GM23338 (cell line): ENCODE results near the gene GAN. TPM values are rescaled to one million over a fixed set of nuclear protein-coding genes. Genes with fewer than 3 reads are reported as not detected.

Source experiments
- ATAC-seq: fragments of 200-7000 bp; cut with Tn5 transposase; 3 replicates; pipeline ENCODE4 v1.9.1; 2020
- DNase-seq: peaks from one replicate; pipeline ENCODE4 v3.0.0-alpha.2; 2015; ENCODE audit warnings: low spot score
- H2AFZ ChIP-seq: fragments of 200-600 bp; sonication (generic); 2 replicates; pipeline ENCODE4 v1.8.0; 2016; ENCODE audit warnings: antibody characterized with exemption, mild to moderate bottlenecking, moderate library complexity
- H3F3A ChIP-seq: fragments of 200-600 bp; sonication (generic); replicated peaks from 2 replicates; pipeline ENCODE4 v1.8.0; 2017; ENCODE audit warnings: antibody characterized with exemption, mixed run types, low read depth
- H3K27ac ChIP-seq: fragments of 200-600 bp; sonication (generic); 2 replicates; pipeline ENCODE4 v1.6.1; 2016; ENCODE audit warnings: low read depth
- H3K27me3 ChIP-seq: fragments of 200-600 bp; sonication (generic); 2 replicates; pipeline ENCODE4 v1.8.0; 2016; ENCODE audit warnings: mild to moderate bottlenecking, mixed run types, moderate library complexity; ENCODE audit not compliant: insufficient read depth
- H3K36me3 ChIP-seq: fragments of 200-600 bp; sonication (generic); 2 replicates; pipeline ENCODE4 v1.8.0; 2016; ENCODE audit warnings: mild to moderate bottlenecking; ENCODE audit not compliant: insufficient read depth
- H3K4me1 ChIP-seq: fragments of 200-600 bp; sonication (generic); 2 replicates; pipeline ENCODE4 v1.8.0; 2016; ENCODE audit warnings: mild to moderate bottlenecking, moderate library complexity; ENCODE audit not compliant: insufficient read depth
- H3K4me2 ChIP-seq: fragments of 200-600 bp; sonication (generic); 2 replicates; pipeline ENCODE4 v1.7.1; 2017; ENCODE audit warnings: mixed run types
- H3K4me3 ChIP-seq: fragments of 200-600 bp; sonication (generic); 2 replicates; pipeline ENCODE4 v1.6.1; 2016; ENCODE audit warnings: mixed run types
- H3K79me2 ChIP-seq: fragments of 200-600 bp; sonication (generic); replicated peaks from 2 replicates; pipeline ENCODE4 v1.8.0; 2017; ENCODE audit warnings: mild to moderate bottlenecking; ENCODE audit not compliant: insufficient read depth
- H3K9me2 ChIP-seq: fragments of 200-600 bp; sonication (generic); 2 replicates; pipeline ENCODE4 v1.8.0; 2017; ENCODE audit not compliant: insufficient read depth
- H4K20me1 ChIP-seq: fragments of 200-600 bp; sonication (generic); replicated peaks from 2 replicates; pipeline ENCODE4 v1.8.0; 2017; ENCODE audit warnings: mild to moderate bottlenecking; ENCODE audit not compliant: insufficient read depth
- H3K27ac Mint-ChIP-seq: 2 replicates; pipeline ENCODE4 v1.8.0; 2020; ENCODE audit warnings: inconsistent platforms, mild to moderate bottlenecking, moderate library complexity, mixed read lengths
- H3K27me3 Mint-ChIP-seq: 3 replicates; pipeline ENCODE4 v1.8.0; 2022; ENCODE audit warnings: low read depth, mild to moderate bottlenecking, moderate library complexity, mixed read lengths, inconsistent platforms; ENCODE audit not compliant: insufficient read depth, poor library complexity
- H3K36me3 Mint-ChIP-seq: 3 replicates; pipeline ENCODE4 v1.8.0; 2021; ENCODE audit warnings: low read depth, mild to moderate bottlenecking, inconsistent platforms, moderate library complexity, mixed read lengths
- H3K4me1 Mint-ChIP-seq: 3 replicates; pipeline ENCODE4 v1.8.0; 2020; ENCODE audit warnings: mild to moderate bottlenecking, inconsistent platforms, mixed read lengths
- H3K4me3 Mint-ChIP-seq: 3 replicates; pipeline ENCODE4 v1.8.0; 2021; ENCODE audit warnings: moderate library complexity, mild to moderate bottlenecking, inconsistent platforms, mixed read lengths
- H3K9me3 Mint-ChIP-seq: 3 replicates; pipeline ENCODE4 v1.8.0; 2020; ENCODE audit warnings: moderate library complexity, mild to moderate bottlenecking, inconsistent platforms, mixed read lengths
- CREB1 ChIP-seq: fragments of 250-450 bp; sonication (Bioruptor Pico); IDR thresholded peaks from 2 replicates; pipeline ENCODE4 v1.5.0; 2020; ENCODE audit warnings: low read depth, mild to moderate bottlenecking, moderate library complexity
- CTCF ChIP-seq, 2 experiments: fragments of 200-600 bp in 1 of 2; sonication (generic) in 1 of 2; conservative IDR thresholded peaks; 2 replicates each; pipeline versions ENCODE4 v1.5.1 to v1.6.1; 2016 to 2017; ENCODE audit warnings: antibody characterized with exemption in 2 of 2, low read depth in 2 of 2, mild to moderate bottlenecking in 2 of 2, moderate library complexity in 1 of 2
- EZH2 ChIP-seq: fragments of 200-600 bp; sonication (generic); IDR thresholded peaks from one replicate; pipeline ENCODE4 v1.8.0; 2017; ENCODE audit warnings: antibody characterized with exemption, mild to moderate bottlenecking, low read depth; ENCODE audit not compliant: unreplicated experiment
- EZH2phosphoT487 ChIP-seq: fragments of 200-600 bp; sonication (generic); IDR thresholded peaks from one replicate; pipeline ENCODE4 v1.8.1; 2018; ENCODE audit warnings: antibody characterized with exemption; ENCODE audit not compliant: unreplicated experiment
- JUNB ChIP-seq: IDR thresholded peaks from one replicate; pipeline ENCODE4 v1.6.1; 2016; ENCODE audit warnings: antibody characterized with exemption; ENCODE audit not compliant: unreplicated experiment
- POLR2AphosphoS5 ChIP-seq: IDR thresholded peaks from 2 replicates; pipeline ENCODE4 v1.6.1; 2016; ENCODE audit warnings: antibody characterized with exemption, low read depth
- REST ChIP-seq: IDR thresholded peaks from one replicate; pipeline ENCODE4 v1.6.1; 2018; ENCODE audit warnings: antibody characterized with exemption; ENCODE audit not compliant: unreplicated experiment
- STAT1 ChIP-seq: IDR thresholded peaks from one replicate; pipeline ENCODE4 v1.6.1; 2016; ENCODE audit warnings: antibody characterized with exemption; ENCODE audit not compliant: unreplicated experiment
- ZNF114 ChIP-seq: fragments of 250-450 bp; sonication (Bioruptor Pico); IDR thresholded peaks from 2 replicates; pipeline ENCODE4 v1.5.0; 2020; ENCODE audit warnings: mild to moderate bottlenecking, moderate library complexity
- ZNF331 ChIP-seq: fragments of 250-450 bp; sonication (Bioruptor Pico); IDR thresholded peaks from 2 replicates; pipeline ENCODE4 v1.5.0; 2020; ENCODE audit warnings: low read depth, mild to moderate bottlenecking, moderate library complexity
- ZNF462 ChIP-seq: fragments of 250-450 bp; sonication (Bioruptor Pico); IDR thresholded peaks from 2 replicates; pipeline ENCODE4 v1.5.0; 2020; ENCODE audit warnings: mild to moderate bottlenecking, moderate library complexity
- polyA plus RNA-seq: library from polyadenylated mRNA; unstranded; fragments of >200 nt; fragmentation: Nextera tagmentation; extraction: Ambion mirVana; gene quantifications from 2 replicates; pipeline ENCODE4 v1.2.1, GENCODE V29; 2016
- total RNA-seq: library from RNA; depleted of rRNA; stranded (reverse); fragments of >200 nt; shearing (Covaris generic); gene quantifications from 2 replicates; pipeline ENCODE4 v1.2.3, GENCODE V29; 2014

The GAN gene
- total and polyA plus RNA-seq, 2 experiments from 2014 or later, result 8.1 to 28.5 TPM

- Histone ChIP-seq H3K9me2 (no peaks in the 10 kb centered on the region), H3K79me2 (no peaks in the 10 kb centered on the region), H3K4me3 (no peak overlapping the region), H3K4me2 (no peak overlapping the region), H3K27ac (no peak overlapping the region), H3K36me3 (no peaks in the 10 kb centered on the region), H2AFZ (no peak overlapping the region), H3F3A (no peaks in the 10 kb centered on the region), H3K4me1 (peaks cover under 1% of the 10 kb centered on the region; the same call in 1 of the 2 replicates), H3K27me3 (no peaks in the 10 kb centered on the region), H4K20me1 (no peaks in the 10 kb centered on the region)
- TF ChIP-seq ZNF114 (CRISPR knock-in tag), result no peak
- TF ChIP-seq CREB1 (CRISPR knock-in tag), result no peak
- TF ChIP-seq JUNB, result no peak
- TF ChIP-seq POLR2AphosphoS5, result no peak
- no peak for TF ChIP-seq CTCF (conservative IDR thresholded peaks at IDR 0.05; ENCODE audit: low read depth in 2 of 2)
- TF ChIP-seq ZNF462 (CRISPR knock-in tag), result no peak
- no peak for TF ChIP-seq STAT1
- no peak for TF ChIP-seq EZH2
- TF ChIP-seq ZNF331 (CRISPR knock-in tag), result no peak
- TF ChIP-seq EZH2phosphoT487, result no peak
- no peak for TF ChIP-seq REST
- DNase-seq (no peak), ATAC-seq (no peak)
- Mint-ChIP-seq H3K4me3 (no peak overlapping the region), H3K36me3 (no peaks in the 10 kb centered on the region), H3K27ac (no peak overlapping the region), H3K9me3 (peaks cover 8% of the 10 kb centered on the region), H3K27me3 (peaks cover 9% of the 10 kb centered on the region), H3K4me1 (peaks cover 6% of the 10 kb centered on the region)
Observed at GRCh38 chr16:81421126-81421525, 106.4 kb downstream of the GAN start.
